ENCODE measurements around the gene JAZF1. TPM values are rescaled to one million over a fixed set of nuclear protein-coding genes. Genes with fewer than 3 reads are reported as not detected.

The JAZF1 gene
- total and polyA plus RNA-seq, 9 of the 15 experiments (the other 6 are each of a cell fraction or from before 2014, with no cell fraction given): 0.04 to 0.64 (median 0.11) TPM; not detected in 3

DNA sequence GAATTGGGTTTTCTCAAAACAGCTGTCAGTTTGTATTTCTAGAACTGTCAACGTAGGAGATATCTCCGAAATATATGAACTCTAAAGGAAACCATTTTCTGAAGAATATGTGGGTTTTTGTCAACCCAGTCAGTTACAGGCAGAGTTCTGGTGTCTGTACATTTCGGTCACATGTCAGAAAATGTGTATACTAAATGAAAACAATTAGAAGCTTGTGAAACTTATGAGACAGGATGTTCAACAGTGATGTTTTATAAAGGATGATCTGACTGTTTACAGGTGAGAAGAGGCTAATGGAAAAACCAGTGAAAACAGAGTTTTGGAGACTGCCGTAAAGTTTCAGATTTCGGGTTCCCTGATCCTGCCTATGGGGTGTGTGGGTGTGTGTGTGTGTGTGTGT, 6.2 kb downstream of the JAZF1 start:
- Histone ChIP-seq H3K36me3 (ENCODE audit: control insufficient read depth, insufficient read depth, low read length) (no peaks in the 10 kb centered on the region), H3K79me2 (ENCODE audit: control insufficient read depth, insufficient read depth, low read length) (no peaks in the 10 kb centered on the region), H3K9me3 (replicated peaks; ENCODE audit: control insufficient read depth, insufficient read depth, low read depth, low read length) (no peaks in the 10 kb centered on the region), H3K9ac (ENCODE audit: insufficient read depth in 1 of 2, low read depth in 2 of 2, low read length in 2 of 2) (no peak overlapping the region), H3K4me1 (replicated peaks in 1 of 2; ENCODE audit: control insufficient read depth in 2 of 2, insufficient read depth in 2 of 2, low read length in 2 of 2) (peaks cover 0 to 5% of the 10 kb centered on the region in 2 experiments; a peak in 2 of 5 replicates), H2AFZ (ENCODE audit: low read depth, low read length) (no peak overlapping the region), H4K20me1 (replicated peaks; ENCODE audit: control insufficient read depth, insufficient read depth, low read length) (no peaks in the 10 kb centered on the region; the same call in 1 of the 2 replicates), H3K4me3 (no peak overlapping the region), H3K27ac (ENCODE audit: extremely low read depth, low read depth, low read length) (no peak overlapping the region), H3K4me2 (ENCODE audit: insufficient read depth, low read length) (no peak overlapping the region), H3K9me1 (ENCODE audit: control insufficient read depth, insufficient read depth, low read length) (no peaks in the 10 kb centered on the region), H3K27me3 (ENCODE audit: control insufficient read depth in 2 of 2, insufficient read depth in 2 of 2, low read length in 2 of 2) (peaks cover 6 to 11% of the 10 kb centered on the region in 2 experiments; a peak in 3 of 5 replicates)
- WGBS (ENCODE audit: insufficient coverage, low coverage, missing lambda C conversion rate): 0% methylated on average over 5 of the region's 5 CpGs
- TF ChIP-seq ADNP (tag; IDR thresholded peaks at IDR 0.05): no peak
- no peak for TF ChIP-seq FOXJ2 (tag; IDR thresholded peaks at IDR 0.05)
- no peak for TF ChIP-seq CBX1 (IDR thresholded peaks at IDR 0.05; ENCODE audit: low read depth)
- no peak for TF ChIP-seq SRSF7 (optimal IDR thresholded peaks at IDR 0.05; ENCODE audit: low read depth, low read length)
- no peak for TF ChIP-seq KHSRP (IDR thresholded peaks at IDR 0.05)
- no peak for TF ChIP-seq ZNF77 (CRISPR knock-in tag; IDR thresholded peaks at IDR 0.05)
- TF ChIP-seq KAT2B (IDR thresholded peaks at IDR 0.05; ENCODE audit: low read depth, low read length): no peak
- TF ChIP-seq, protein P1, sequence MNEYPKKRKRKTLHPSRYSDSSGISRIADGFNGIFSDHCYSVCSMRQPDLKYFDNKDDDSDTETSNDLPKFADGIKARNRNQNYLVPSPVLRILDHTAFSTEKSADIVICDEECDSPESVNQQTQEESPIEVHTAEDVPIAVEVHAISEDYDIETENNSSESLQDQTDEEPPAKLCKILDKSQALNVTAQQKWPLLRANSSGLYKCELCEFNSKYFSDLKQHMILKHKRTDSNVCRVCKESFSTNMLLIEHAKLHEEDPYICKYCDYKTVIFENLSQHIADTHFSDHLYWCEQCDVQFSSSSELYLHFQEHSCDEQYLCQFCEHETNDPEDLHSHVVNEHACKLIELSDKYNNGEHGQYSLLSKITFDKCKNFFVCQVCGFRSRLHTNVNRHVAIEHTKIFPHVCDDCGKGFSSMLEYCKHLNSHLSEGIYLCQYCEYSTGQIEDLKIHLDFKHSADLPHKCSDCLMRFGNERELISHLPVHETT (CRISPR knock-in tag; conservative IDR thresholded peaks at IDR 0.05 in 1 of 2, IDR thresholded peaks at IDR 0.05 in 1 of 2): no peak
- TF ChIP-seq LEF1 (IDR thresholded peaks at IDR 0.05): no peak
- ATAC-seq: no peak
- CTCF ChIA-PET (ENCODE audit: low intra/inter-chr PET ratio): no interaction called here
- FAIRE-seq: no peak
- no TSS peak for BruUV-seq (replicated peaks)
- POLR2A ChIA-PET: no interaction called here
- intact Hi-C loops (cut with micrococcal nuclease): no loop called here
- in situ Hi-C loops (cut with MboI): no loop called here
- DNase-seq (ENCODE audit: extremely low read depth in 1 of 4, low spot score in 3 of 4): no peak

All from K562 (cell line).